Dendritic cell treated with granulocyte-macrophage colony-stimulating factor and Interleukin-4, amounts not matched to agents 40 ng/mL and 50 ng/mL, for 4 days (primary cell): ENCODE data around the gene POLG.

ENCODE experiments used
- H3K27ac Mint-ChIP-seq: one replicate; pipeline ENCODE4 v1.8.0; 2022; ENCODE audit warnings: mild to moderate bottlenecking, mixed read lengths
- H3K27me3 Mint-ChIP-seq: one replicate; pipeline ENCODE4 v1.8.0; 2022; ENCODE audit warnings: mild to moderate bottlenecking, mixed read lengths
- H3K36me3 Mint-ChIP-seq: one replicate; pipeline ENCODE4 v1.8.0; 2022; ENCODE audit warnings: low read depth, mixed read lengths
- H3K4me1 Mint-ChIP-seq: one replicate; pipeline ENCODE4 v1.8.0; 2022; ENCODE audit warnings: low read depth, mixed read lengths
- H3K4me3 Mint-ChIP-seq: one replicate; pipeline ENCODE4 v1.8.0; 2022; ENCODE audit warnings: mild to moderate bottlenecking, moderate library complexity, mixed read lengths
- H3K9me3 Mint-ChIP-seq: one replicate; pipeline ENCODE4 v1.8.0; 2022; ENCODE audit warnings: mixed read lengths
- intact Hi-C: fragments of 100-400 bp; cut with micrococcal nuclease; formaldehyde crosslinking; loops from one replicate; pipeline ENCODE4 v1.15.0; 2022

Gene POLG

DNA sequence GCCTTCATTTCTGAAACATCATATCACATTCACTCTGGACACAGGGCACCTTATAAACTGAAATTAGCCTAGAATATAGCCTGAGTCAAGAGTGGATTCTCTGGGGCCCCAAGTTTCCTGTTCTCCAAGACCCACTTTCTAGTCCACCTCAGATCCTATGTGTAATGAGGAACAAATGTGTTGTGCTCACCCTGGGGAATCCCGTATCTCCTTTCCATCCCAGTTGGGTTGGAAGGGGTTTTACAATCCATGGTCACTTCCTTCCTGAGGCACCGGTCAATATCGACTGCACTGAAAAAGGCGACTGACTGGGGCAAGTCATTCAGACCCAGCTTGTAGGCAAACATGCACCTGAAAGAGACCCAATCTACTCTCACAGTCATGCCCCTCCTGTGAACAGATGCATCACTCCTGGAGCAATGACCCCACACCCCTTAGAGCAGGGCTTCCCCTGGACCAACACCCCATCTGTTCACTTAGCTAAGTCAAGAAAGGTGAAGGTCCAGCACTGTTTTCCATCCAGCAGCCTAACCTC is 17.4 kb downstream of the POLG start:
- H3K4me1 Mint-ChIP-seq: peaks cover 5% of the 10 kb centered on the region
- H3K9me3 Mint-ChIP-seq: no peaks in the 10 kb centered on the region
- no peak overlapping the region for H3K27ac Mint-ChIP-seq
- H3K27me3 Mint-ChIP-seq: no peaks in the 10 kb centered on the region
- intact Hi-C loops: no loop called here
- H3K4me3 Mint-ChIP-seq: no peak overlapping the region
- peaks cover 92% of the 10 kb centered on the region for H3K36me3 Mint-ChIP-seq

DNA sequence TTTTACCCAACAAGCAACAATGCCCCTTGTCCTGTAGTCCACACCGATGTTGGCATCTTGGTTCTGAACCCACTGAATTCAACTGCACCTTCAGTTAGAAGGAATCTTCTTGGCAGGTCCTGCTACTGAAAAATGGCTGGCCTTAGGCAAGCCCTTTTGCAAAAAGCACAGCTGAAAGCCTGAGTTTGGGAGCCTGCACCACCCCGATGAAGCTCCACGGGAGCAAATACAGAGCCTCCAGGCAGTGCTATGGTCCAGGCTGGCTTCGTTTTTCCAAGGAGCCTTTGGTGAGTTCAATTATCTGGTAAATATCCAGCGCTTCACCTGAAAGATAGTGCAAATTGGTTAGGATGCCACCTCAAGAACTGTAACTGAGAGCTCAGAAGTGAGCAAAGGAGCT is 18.1 kb downstream of the POLG start:
- no peak overlapping the region for H3K4me3 Mint-ChIP-seq
- intact Hi-C loops: no loop called here
- no peaks in the 10 kb centered on the region for H3K9me3 Mint-ChIP-seq
- H3K27me3 Mint-ChIP-seq: no peaks in the 10 kb centered on the region
- peaks cover 13% of the 10 kb centered on the region for H3K4me1 Mint-ChIP-seq
- H3K36me3 Mint-ChIP-seq: peaks cover 84% of the 10 kb centered on the region
- no peak overlapping the region for H3K27ac Mint-ChIP-seq

DNA sequence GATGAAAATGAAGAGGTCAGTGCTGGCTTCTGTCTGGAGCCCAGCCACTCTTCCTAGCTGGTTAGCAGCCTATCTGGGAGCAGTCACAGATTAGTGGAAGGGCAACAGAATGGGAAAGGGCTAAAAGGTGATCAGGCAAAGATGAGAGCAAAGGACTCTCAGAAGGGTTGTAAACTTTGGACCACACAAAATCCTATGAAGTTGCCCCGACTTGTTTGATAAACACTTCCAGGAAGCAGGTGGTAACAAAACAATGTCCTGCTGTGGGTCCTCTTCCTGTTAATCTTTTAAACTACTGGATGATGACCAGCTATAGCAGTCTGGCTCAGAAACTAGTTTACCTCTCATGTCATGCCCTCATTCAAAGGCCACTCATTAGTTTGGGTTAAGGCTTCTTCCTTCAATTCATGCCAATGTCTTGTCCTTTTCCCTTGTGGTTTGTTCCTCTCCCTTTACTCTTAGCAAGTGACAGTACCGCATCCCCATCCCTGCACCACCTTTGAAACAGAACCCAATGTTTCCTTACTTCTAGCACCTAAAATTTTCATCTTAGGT is 19.2 kb downstream of the POLG start:
- intact Hi-C loops: no loop called here
- H3K27ac Mint-ChIP-seq: no peak overlapping the region
- no peaks in the 10 kb centered on the region for H3K27me3 Mint-ChIP-seq
- no peaks in the 10 kb centered on the region for H3K9me3 Mint-ChIP-seq
- H3K36me3 Mint-ChIP-seq: peaks cover 74% of the 10 kb centered on the region
- H3K4me3 Mint-ChIP-seq: no peak overlapping the region
- H3K4me1 Mint-ChIP-seq: peaks cover 18% of the 10 kb centered on the region

- Mint-ChIP-seq H3K27me3 (no peaks in the 10 kb centered on the region), H3K4me3 (no peak overlapping the region), H3K9me3 (no peaks in the 10 kb centered on the region), H3K36me3 (peaks cover 19% of the 10 kb centered on the region), H3K27ac (no peak overlapping the region), H3K4me1 (peaks cover 35% of the 10 kb centered on the region)
- intact Hi-C loops: no loop called here
Observed at GRCh38 chr15:89309993-89310392, 24.6 kb downstream of the POLG start.

GRCh38 chr15:89308236-89308635 is 26.4 kb downstream of the POLG start:
- Mint-ChIP-seq H3K4me3 (no peak overlapping the region), H3K4me1 (peaks cover 35% of the 10 kb centered on the region), H3K27ac (no peak overlapping the region), H3K36me3 (peaks cover 7% of the 10 kb centered on the region), H3K9me3 (no peaks in the 10 kb centered on the region), H3K27me3 (no peaks in the 10 kb centered on the region)
- intact Hi-C loops: no loop called here

- Mint-ChIP-seq H3K9me3 (no peaks in the 10 kb centered on the region), H3K36me3 (peaks cover 7% of the 10 kb centered on the region), H3K4me1 (peaks cover 35% of the 10 kb centered on the region), H3K27ac (no peak overlapping the region), H3K27me3 (no peaks in the 10 kb centered on the region), H3K4me3 (no peak overlapping the region)
- intact Hi-C loops: no loop called here
Observed at GRCh38 chr15:89307791-89308190, 26.8 kb downstream of the POLG start.

GRCh38 chr15:89307046-89307587 is 27.5 kb downstream of the POLG start:
- Mint-ChIP-seq H3K27me3 (no peaks in the 10 kb centered on the region), H3K27ac (no peak overlapping the region)

DNA sequence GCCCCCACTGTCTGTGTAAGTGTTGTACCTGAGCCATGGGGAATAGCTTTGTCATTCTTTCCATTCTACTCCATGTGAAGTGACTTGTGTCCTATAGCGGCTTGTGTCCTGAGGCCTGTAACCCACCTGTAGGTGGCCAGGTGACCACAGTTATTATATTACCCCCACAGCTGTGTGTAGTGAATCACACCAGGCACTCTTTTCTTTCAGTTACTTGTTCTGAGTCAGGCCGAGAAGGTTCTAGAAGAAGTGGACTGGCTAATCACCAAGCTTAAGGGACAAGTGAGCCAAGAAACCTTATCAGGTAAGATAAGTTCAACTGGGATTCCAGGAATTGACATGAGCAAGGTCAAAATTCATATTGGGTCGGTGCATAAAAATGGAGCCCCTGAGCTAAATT is 29.2 kb downstream of the POLG start:
- Mint-ChIP-seq H3K9me3 (no peaks in the 10 kb centered on the region), H3K36me3 (peaks cover 7% of the 10 kb centered on the region), H3K4me3 (no peak overlapping the region), H3K27ac (no peak overlapping the region), H3K27me3 (no peaks in the 10 kb centered on the region), H3K4me1 (peaks cover 21% of the 10 kb centered on the region)
- intact Hi-C loops: no loop called here

More at GRCh38 chr15:89307046-89307587, 27.5 kb downstream of the POLG start:
- Mint-ChIP-seq H3K4me3 (no peak overlapping the region), H3K9me3 (no peaks in the 10 kb centered on the region), H3K36me3 (peaks cover 6% of the 10 kb centered on the region), H3K4me1 (peaks cover 34% of the 10 kb centered on the region)
- intact Hi-C loops: no loop called here

GRCh38 chr15:89303986-89304385 is 30.6 kb downstream of the POLG start:
- Mint-ChIP-seq H3K27me3 (no peaks in the 10 kb centered on the region), H3K27ac (no peak overlapping the region), H3K4me1 (peaks cover 15% of the 10 kb centered on the region), H3K4me3 (no peak overlapping the region), H3K36me3 (peaks cover 12% of the 10 kb centered on the region), H3K9me3 (no peaks in the 10 kb centered on the region)
- intact Hi-C loops: loop anchor here (5.0 kb wide), 1 partner anchor 97 kb away; no protein-coding TSS in a partner anchor

DNA sequence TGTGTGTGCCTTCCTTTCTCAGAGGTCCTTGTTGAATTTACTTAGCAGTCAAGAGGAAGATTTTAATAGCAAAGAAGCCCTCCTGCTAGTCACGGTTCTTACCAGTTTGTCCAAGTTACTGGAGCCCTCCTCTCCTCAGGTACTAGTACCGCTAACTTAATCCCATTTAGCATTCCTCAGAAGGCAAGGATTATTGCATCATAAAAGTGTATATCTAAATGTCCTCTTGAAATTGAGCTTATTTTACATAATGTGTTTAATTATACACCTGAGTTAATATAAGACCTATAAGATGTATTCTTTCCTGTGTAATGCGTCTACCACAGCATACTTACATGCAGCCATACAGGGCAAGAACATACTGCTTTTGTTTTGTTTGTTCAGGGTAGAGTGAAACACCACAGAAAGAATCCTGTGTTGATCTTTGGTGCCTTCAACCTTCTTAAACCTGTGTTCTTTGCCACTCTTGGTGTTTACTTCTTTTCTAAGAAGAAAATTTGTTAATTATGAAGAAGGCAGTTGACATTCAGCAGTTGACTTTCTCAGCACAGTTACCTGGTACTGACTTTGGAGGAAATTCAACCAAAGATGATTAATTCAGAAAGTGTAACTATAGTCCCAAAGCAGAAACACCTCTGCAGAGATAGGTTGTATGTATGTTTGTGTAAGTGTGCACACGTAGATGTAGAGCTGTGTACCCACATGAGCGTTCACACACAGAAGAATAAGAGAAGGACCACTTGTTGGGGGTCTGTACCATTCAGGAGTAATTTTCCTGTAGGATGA is 33.1 kb downstream of the POLG start:
- H3K4me3 Mint-ChIP-seq: no peak overlapping the region
- H3K27me3 Mint-ChIP-seq: no peaks in the 10 kb centered on the region
- intact Hi-C loops: loop anchor here (5.0 kb wide), 1 partner anchor 94 kb away; no protein-coding TSS in a partner anchor
- H3K27ac Mint-ChIP-seq: no peak overlapping the region
- H3K4me1 Mint-ChIP-seq: no peaks in the 10 kb centered on the region
- no peaks in the 10 kb centered on the region for H3K9me3 Mint-ChIP-seq
- H3K36me3 Mint-ChIP-seq: peaks cover 16% of the 10 kb centered on the region

DNA sequence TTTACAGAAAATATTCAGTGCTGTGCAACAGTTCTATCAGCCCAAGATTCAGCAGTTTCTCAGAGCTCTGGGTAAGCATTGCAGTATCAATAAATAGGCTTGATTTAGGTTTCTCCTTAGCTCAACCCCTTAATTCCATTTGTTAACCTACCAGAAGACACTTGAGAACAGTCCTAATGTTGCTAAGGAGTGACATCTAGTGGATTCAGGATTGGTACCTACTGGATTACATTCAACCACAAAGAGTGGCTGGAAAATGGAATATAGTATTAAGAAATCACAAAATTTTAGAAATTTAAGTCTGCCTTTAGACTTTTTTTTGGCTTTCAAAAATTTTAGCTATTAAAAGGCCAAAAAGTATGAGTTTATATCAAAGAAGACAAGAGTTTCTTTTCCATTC is 34.7 kb downstream of the POLG start:
- H3K4me3 Mint-ChIP-seq: no peak overlapping the region
- no peaks in the 10 kb centered on the region for H3K27me3 Mint-ChIP-seq
- no peaks in the 10 kb centered on the region for H3K9me3 Mint-ChIP-seq
- no peak overlapping the region for H3K27ac Mint-ChIP-seq
- no peaks in the 10 kb centered on the region for H3K4me1 Mint-ChIP-seq
- intact Hi-C loops: loop anchor here (5.0 kb wide), 1 partner anchor 93 kb away; no protein-coding TSS in a partner anchor
- peaks cover 16% of the 10 kb centered on the region for H3K36me3 Mint-ChIP-seq

GRCh38 chr15:89293012-89293411 is 41.6 kb downstream of the POLG start:
- no peaks in the 10 kb centered on the region for H3K4me1 Mint-ChIP-seq
- H3K36me3 Mint-ChIP-seq: peaks cover 4% of the 10 kb centered on the region
- H3K27ac Mint-ChIP-seq: no peak overlapping the region
- no peaks in the 10 kb centered on the region for H3K9me3 Mint-ChIP-seq
- no peak overlapping the region for H3K4me3 Mint-ChIP-seq
- H3K27me3 Mint-ChIP-seq: no peaks in the 10 kb centered on the region
- intact Hi-C loops: no loop called here

GRCh38 chr15:89291934-89292438 is 42.6 kb downstream of the POLG start:
- intact Hi-C loops: no loop called here
- no peak overlapping the region for H3K27ac Mint-ChIP-seq
- H3K36me3 Mint-ChIP-seq: peaks cover 4% of the 10 kb centered on the region
- H3K4me3 Mint-ChIP-seq: no peak overlapping the region
- no peaks in the 10 kb centered on the region for H3K4me1 Mint-ChIP-seq
- no peaks in the 10 kb centered on the region for H3K27me3 Mint-ChIP-seq
- no peaks in the 10 kb centered on the region for H3K9me3 Mint-ChIP-seq

- intact Hi-C loops: no loop called here
- Mint-ChIP-seq H3K9me3 (no peaks in the 10 kb centered on the region), H3K4me3 (no peak overlapping the region), H3K27ac (no peak overlapping the region), H3K36me3 (peaks cover 18% of the 10 kb centered on the region), H3K27me3 (no peaks in the 10 kb centered on the region), H3K4me1 (no peaks in the 10 kb centered on the region)
Observed at GRCh38 chr15:89283201-89283600, 51.4 kb downstream of the POLG start.
